GM12891 (cell line): Measurements from ENCODE around the gene TXNL1.

Experiments used
- POLR2A ChIP-seq: IDR thresholded peaks from 2 replicates; pipeline ENCODE4 v1.6.1; 2011; ENCODE audit warnings: low read depth, low read length, control low read depth
- POLR2AphosphoS5 ChIP-seq: IDR thresholded peaks from 2 replicates; pipeline ENCODE4 v1.6.1; 2011; ENCODE audit warnings: low read depth, low read length, control low read depth
- POU2F2 ChIP-seq: IDR thresholded peaks from 2 replicates; pipeline ENCODE4 v1.6.1; 2011; ENCODE audit warnings: low read depth, mild to moderate bottlenecking, control low read depth, low read length, moderate library complexity
- SPI1 ChIP-seq: IDR thresholded peaks from 2 replicates; pipeline ENCODE4 v1.6.1; 2011; ENCODE audit warnings: low read depth, low read length, control low read depth
- TAF1 ChIP-seq: IDR thresholded peaks from 2 replicates; pipeline ENCODE4 v1.6.1; 2011; ENCODE audit warnings: low read depth, low read length, control low read depth

DNA sequence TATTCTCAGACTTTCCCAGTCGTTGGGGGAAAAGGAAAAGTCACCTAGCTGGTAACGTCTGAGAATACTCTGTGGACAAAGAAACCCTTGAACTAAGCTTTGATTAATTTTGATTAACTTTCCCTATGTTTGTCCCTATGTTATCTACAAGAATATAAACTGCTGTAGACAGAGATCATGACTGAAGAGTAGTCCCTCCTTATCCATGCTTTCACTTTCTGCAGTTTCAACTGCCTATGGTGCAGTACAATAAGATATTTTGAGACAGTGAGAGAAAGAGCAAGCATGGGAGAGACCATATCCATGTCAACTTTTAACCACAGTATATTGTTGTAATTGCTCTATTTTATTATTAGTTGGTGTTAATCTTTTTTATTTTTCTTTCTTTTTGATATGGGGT lies 31.8 kb downstream of the TXNL1 start:
- no peak for TF ChIP-seq POLR2A
- TF ChIP-seq POLR2AphosphoS5 = no peak
- no peak for TF ChIP-seq SPI1
- TF ChIP-seq TAF1 = no peak
- TF ChIP-seq POU2F2 = no peak
